ENCODE data around the gene PIP4P1. TPM values are rescaled to one million over a fixed set of nuclear protein-coding genes. Genes with fewer than 3 reads are reported as not detected.

Gene PIP4P1
- total RNA-seq, 1 donor from 2014 or later: 40.2 TPM

DNA sequence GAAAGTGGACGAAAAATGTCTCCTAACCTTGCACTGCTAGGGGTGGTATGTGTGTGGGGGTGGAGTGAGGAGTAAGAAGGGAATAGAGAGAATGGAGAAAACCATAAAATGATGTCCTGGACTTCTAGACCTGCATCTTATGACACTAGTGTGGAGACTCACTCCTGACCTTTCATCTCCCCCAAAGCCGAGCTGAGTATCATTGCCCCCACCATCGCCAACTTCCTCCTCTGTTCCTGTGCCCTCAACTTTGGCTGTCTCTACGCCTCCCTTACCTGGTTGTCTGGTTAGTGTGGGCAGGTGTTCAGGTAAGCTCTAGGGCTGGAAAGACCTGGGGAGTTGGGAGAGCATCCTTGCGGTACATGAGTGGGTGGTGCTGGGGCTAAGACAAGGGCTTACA, 20.8 kb downstream of the PIP4P1 start:
- H3K4me3 ChIP-seq: no peak overlapping the region
- no peak overlapping the region for H3K27ac ChIP-seq
- no peaks in the 10 kb centered on the region for H3K4me1 ChIP-seq
- H3K27me3 ChIP-seq: no peaks in the 10 kb centered on the region
- ATAC-seq (no peak), DNase-seq (no peak)
- no peaks in the 10 kb centered on the region for H3K9me3 ChIP-seq
- TF ChIP-seq, protein P1, sequence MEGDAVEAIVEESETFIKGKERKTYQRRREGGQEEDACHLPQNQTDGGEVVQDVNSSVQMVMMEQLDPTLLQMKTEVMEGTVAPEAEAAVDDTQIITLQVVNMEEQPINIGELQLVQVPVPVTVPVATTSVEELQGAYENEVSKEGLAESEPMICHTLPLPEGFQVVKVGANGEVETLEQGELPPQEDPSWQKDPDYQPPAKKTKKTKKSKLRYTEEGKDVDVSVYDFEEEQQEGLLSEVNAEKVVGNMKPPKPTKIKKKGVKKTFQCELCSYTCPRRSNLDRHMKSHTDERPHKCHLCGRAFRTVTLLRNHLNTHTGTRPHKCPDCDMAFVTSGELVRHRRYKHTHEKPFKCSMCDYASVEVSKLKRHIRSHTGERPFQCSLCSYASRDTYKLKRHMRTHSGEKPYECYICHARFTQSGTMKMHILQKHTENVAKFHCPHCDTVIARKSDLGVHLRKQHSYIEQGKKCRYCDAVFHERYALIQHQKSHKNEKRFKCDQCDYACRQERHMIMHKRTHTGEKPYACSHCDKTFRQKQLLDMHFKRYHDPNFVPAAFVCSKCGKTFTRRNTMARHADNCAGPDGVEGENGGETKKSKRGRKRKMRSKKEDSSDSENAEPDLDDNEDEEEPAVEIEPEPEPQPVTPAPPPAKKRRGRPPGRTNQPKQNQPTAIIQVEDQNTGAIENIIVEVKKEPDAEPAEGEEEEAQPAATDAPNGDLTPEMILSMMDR (IDR thresholded peaks at IDR 0.05): no peak
- intact Hi-C loops (cut with DNase I): no loop called here
- peaks cover 4% of the 10 kb centered on the region for H3K36me3 ChIP-seq

DNA sequence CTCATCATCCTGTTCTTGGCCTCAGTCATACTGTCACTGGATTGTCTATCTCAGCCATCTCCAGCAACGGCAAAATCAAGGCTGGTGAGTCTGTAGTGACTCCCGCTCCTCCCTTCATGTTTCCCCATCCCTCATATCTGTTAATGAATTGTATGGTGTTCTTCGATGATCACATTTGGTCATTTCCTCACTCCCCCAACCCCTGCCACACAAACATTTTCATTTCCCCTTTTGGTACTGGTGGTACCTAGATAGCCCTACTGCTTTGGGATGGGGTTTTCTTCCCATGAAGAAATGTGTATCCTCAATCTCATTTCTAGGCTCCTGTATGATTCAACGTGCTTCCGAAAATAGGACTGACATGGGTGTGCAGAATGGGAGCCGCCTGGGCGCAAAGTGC, 22.6 kb downstream of the PIP4P1 start:
- no peaks in the 10 kb centered on the region for H3K4me1 ChIP-seq
- intact Hi-C loops (cut with DNase I): no loop called here
- H3K36me3 ChIP-seq: no peaks in the 10 kb centered on the region
- H3K27ac ChIP-seq: no peak overlapping the region
- H3K4me3 ChIP-seq: no peak overlapping the region
- ATAC-seq (no peak), DNase-seq (no peak)
- no peaks in the 10 kb centered on the region for H3K27me3 ChIP-seq
- no peaks in the 10 kb centered on the region for H3K9me3 ChIP-seq
- TF ChIP-seq, protein P1 (IDR thresholded peaks at IDR 0.05): no peak

DNA sequence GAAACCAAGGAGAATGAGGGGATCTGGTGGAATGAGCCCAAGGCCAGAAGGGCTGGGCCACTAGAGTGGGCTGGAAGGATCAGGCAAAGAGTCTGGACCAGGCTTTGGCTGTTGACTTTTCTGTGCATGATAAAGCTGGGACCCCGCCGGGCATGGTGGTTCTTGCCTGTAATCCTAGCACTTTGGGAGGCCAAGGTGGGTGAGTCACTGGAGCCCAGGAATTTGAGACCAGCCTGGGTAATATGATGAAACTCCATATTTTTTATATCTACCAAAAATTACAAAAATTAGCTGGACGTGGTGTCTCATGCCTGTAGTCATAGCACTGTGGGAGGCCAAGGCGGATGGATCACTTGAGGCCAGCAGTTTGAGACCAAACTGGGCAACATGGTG, 24.9 kb downstream of the PIP4P1 start:
- Histone ChIP-seq H3K4me3 (no peak overlapping the region), H3K27me3 (no peaks in the 10 kb centered on the region), H3K36me3 (no peaks in the 10 kb centered on the region), H3K27ac (no peak overlapping the region), H3K9me3 (no peaks in the 10 kb centered on the region), H3K4me1 (no peaks in the 10 kb centered on the region)
- no peak for ATAC-seq
- TF ChIP-seq, protein P1 (IDR thresholded peaks at IDR 0.05): no peak
- DNase-seq: no peak
- intact Hi-C loops (cut with DNase I): no loop called here

DNA sequence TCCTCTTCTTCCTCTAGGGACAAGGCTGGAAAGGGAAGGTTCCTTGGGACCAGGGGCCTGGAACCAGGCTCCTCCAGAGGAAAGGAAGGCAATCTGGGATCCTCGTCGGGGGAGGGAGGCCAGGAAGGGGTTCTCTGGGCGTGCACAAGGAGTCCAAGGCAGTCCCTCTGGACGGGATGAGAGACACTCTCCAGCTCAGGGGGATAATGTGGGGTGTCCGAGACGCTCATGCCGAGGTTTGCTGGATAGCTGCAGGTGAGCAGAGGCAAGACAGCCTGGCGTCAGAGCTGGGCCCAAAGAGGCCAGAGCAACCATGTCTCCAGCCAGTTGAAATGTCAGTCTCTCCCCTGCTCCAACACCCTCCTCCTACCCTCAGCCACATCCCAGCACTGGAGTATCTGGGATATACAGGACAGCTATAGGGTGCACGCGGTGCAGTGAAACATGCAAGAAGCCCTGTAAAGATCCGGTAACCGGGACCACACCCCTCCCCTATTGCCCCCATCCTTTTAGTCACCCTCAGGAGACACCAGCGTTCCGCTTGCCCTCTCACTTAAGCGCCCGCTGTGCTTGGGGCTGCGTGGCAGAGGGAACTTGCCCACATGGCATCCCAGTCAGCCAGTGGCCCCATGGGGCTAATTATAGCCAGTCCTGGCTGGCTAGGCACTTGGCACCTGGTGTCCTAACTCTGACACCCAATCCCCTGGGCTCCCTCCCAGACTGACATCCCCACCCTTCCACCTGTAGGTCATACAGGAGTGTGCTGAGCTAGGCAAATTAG, 25.5 kb downstream of the PIP4P1 start, which contains the start of gene KLHL33:
TSS of gene KLHL33 (minus strand) at position 585 of the 781 bp plus-strand sequence. CDS start at position 230, 355 bp downstream.
- no peak for DNase-seq

DNA sequence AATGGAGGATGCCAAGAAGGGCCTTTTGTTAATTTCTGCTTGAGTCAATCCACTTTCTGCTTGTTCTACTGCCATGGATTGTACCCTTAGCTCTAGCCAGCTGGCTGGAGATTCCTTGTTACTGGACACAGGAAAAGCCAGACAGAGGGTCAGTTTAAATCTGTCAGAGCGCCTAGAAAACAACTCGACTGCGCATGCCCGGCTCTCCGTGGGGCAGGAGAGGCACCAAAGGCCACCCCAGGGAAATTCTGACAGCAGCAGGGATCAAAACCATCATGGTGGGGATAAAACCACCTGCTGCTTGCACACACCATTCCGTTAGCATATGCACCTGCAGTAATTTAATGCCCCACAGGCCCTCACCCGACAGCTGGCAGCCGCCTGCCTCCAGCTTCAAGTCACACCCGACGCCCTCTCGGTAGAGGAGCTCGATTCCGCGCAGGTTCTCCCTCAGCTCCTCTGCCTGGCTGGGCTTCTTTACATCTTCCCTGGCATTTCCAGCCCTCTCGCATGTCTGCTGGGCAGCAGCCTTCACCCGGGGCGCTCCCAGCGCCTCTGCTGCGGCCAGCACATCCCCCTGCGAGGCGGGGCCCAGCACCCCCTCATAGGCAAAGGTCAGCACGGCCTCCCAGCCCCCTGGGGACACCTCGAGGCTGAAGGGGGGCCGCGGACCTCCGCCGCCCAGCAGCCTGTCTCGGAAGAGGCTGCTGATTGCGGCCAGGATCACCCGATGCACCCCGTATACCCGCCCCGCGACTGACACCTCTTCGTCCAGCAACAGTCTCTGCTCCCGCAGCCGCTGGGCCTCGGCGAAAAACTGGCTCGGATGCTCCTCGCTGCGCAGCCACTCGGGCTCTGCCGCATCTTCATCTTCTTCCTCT, 26.3 kb downstream of the PIP4P1 start:
- Histone ChIP-seq H3K27me3 (no peaks in the 10 kb centered on the region), H3K4me3 (peak overlapping the region; percentile 22), H3K36me3 (no peaks in the 10 kb centered on the region), H3K27ac (peak overlapping the region; percentile 61), H3K9me3 (no peaks in the 10 kb centered on the region), H3K4me1 (no peaks in the 10 kb centered on the region)
- no peak for ATAC-seq
- intact Hi-C loops (cut with DNase I): no loop called here
- no peak for DNase-seq
- TF ChIP-seq, protein P1 (IDR thresholded peaks at IDR 0.05): no peak

More for the DNA sequence above, 25.5 kb downstream of the PIP4P1 start, which contains the start of gene KLHL33:
- Histone ChIP-seq H3K27me3 (no peaks in the 10 kb centered on the region), H3K27ac (peak within 1 kb of the TSS; percentile 61), H3K36me3 (no peaks in the 10 kb centered on the region), H3K4me1 (no peaks in the 10 kb centered on the region), H3K4me3 (peak within 1 kb of the TSS; percentile 22), H3K9me3 (no peaks in the 10 kb centered on the region)
- TF ChIP-seq, protein P1 (IDR thresholded peaks at IDR 0.05): no peak
- intact Hi-C loops (cut with DNase I): no loop called here
- ATAC-seq: no peak
